HG03571 (cell line): ENCODE results near the gene CEP57.
A peak's percentile ranks its signal among the peaks of the same experiment; 100 is the strongest.

Source experiments
- ATAC-seq: cut with Tn5 transposase; IDR thresholded peaks from one replicate; pipeline ENCODE4 v1.9.1; 2021; ENCODE audit not compliant: unreplicated experiment

The CEP57 gene

DNA sequence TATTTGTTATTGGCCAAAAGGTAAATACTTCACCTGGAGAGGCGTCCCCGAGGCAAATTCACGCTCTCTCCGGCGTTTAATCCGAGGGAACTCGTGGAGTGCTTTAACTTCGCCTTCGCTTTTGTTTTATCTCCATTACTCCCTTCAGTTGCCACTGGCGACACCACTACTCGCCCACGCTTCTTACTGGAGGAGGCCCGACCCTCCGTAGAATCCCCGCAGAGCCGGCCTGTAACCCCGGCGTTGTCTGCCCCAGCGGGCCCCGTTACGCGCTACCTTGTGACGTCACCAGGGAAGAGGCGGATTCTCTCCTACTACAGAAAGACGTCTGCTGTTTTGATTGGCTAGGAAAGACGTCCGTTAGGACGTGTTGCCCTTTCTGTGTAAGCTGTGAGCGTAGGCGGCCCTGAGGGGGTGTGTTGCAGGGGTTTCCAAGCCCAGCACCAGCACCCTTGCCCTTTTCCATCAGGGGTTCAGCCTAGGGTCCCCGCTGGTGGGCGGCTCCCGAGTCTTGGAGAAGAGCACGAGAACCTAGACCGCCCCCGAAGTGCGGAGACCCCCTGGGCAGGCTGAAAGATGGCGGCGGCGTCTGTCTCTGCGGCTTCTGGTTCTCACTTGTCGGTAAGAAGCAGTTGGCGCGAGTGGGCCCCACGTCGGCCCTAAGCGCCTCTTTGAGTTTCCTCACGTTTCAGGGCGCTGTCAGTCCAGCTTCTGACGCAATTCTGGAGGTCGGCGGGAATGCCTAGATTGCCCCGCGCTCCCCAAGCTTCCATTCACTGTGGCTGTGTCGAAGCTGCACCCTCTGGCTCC, at the start of gene CEP57:
Gene CEP57, plus strand, starts transcription at position 376 of the 810 bp plus-strand sequence. Its CDS starts 201 bp downstream, at position 577.
- peak; percentile 61 for ATAC-seq

DNA sequence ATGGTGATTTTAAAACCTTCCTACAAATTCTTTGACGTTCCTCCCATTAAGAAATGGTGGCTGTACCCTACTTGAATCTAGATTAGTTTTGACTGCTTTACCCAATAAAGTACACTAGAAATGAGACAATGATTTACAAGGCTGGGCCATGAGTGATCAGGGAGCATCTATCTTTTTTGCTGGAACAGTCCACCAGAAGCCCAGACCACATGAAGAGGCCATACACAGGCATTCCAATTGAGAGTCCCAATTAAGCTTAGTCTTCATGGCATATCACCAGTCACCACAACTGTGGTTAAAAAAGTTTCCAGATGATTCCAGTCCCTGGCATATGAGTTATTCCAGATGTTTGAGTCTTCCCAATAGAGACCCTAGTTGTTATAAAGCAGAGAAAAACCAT, 40.2 kb upstream of the CEP57 start:
- no peak for ATAC-seq

DNA sequence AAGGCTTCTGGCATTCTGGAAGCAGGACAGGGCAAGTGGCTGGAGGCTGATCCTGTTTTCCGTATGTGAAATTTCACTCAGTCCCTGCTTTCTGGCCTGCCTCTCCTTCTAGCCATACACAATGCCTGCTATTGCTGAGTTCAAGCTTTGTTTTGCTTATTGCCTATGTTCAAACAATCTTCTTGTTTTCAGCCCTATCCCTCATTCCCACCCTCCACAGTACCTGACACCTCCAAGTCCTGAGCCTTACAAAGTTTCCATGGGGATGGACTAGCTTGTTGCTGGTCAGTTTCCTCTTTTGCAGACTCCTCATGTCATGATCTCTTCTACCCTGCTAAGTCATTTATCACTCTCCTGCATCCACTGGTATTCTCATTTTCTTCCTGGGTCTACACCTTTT, 38.8 kb upstream of the CEP57 start:
- ATAC-seq: no peak

DNA sequence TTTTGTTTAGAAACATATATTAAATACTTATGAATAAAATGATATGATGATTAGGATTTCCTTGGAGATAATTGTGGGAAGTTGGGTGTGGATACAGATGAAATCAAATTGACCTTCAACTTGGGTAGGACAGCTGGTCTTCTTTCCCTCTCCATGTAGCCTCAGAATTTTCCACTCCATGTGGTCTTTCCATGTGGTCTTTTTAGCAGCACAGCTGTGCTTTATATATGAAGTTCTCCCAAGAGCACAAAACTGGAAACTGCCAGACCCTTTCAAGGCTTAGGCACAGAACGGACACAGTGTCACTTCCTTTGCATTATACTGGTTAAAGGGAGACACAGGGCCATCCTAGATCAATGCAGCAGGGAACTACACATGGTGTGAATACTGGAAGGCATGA, 29.4 kb upstream of the CEP57 start:
- ATAC-seq: no peak

DNA sequence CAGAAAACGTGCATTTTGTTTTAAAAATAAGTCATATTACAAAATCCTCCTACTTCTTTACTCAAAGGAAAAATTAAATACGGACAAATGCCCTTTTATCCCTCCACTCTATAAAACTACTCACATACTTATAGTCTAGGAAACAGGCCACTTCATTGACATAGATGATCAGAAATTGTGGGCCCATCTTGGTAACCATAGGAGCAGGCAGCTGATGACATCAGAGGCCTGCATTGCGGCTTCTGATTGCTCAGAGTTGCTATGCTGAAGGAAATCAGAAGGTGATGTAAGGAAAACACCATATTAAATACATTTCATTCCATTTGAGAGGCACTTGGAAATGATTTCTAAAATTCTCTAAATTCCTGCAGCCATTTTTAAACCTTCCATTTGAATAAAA, 27.8 kb upstream of the CEP57 start:
- ATAC-seq: no peak

DNA sequence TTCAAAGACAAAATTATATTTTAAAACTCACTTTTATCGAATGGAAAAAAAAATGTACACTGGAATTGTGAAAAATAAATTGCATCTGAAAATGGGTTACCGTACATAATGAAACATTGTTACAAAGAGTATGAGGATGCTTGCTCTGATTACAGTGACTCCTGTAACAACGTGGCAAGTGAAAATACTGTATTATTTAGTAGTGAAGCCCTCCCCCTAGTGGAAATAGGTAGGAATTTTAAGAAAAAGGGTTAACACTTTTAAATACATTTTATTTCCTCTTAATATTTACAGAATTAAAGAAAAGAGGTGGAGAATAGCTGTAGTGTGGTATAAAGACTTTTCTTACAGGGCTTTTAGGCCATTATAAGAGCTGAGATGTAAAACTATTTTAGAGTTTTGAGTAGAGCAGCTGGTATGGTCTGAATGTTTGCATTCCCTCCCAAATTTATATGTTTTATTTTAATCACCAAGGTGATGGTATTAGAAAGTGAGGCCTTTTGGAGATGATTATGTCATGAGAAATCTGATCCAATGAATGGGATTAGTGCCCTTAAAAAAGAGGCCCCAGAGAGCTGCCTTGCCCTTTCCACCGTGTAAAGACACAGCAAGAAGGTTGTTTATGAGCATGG, 25.9 kb upstream of the CEP57 start:
- ATAC-seq: no peak

DNA sequence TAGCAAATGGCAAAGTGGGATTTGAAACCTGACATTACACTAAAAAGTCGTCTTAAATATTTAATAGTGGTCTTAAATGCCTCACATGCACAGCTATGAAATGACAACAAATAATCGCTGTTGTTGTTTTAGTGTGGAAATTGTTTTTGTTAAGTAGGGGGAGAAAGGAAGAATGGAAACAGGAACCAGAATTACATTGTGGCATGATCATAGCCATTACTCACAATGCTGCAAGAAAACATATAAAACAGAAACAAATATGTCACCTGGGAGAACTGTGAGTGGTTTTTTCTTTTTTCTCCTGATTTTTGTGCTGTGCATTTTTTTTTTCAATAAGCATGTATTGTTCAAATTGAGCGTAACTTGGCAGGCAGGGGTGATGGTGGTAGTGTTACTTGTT, 23.6 kb upstream of the CEP57 start:
- no peak for ATAC-seq

DNA sequence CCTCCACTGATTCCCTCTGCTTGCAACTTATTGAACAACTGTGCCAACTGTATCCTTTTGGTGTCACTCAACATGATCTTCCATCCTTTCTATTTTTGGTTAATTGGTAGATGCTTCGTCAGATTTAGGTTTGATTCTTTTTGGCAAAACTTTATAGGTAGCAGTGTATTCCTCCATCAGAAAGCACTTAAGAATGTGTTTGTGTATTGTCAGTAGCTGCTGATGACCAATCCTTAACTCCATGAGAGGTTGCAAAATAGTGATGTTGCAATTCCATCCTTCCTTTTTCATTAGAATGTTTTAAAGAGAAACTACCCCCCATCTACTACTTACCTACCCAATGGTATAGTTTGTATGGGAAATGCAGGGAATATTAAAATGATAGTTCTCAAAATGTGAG, 22.8 kb upstream of the CEP57 start:
- ATAC-seq: no peak

DNA sequence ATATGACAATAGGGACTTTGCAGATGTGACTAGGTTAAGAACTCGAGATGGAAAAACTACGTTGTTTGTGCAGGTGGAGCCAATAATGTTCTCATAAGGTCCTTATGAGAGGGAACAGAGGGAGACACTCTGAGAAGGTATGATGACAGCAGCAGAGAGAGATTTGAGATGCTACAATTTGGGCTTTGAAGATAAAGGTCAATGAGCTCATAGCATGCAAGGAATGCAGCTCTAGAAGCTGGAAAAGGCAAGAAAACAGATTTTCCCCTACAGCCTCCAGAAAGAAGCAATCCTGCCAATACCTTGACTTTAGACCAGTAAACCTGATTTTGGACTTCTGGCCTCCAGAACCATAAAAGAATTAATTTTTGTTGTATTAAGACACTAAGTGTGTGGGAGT, 21.8 kb upstream of the CEP57 start:
- ATAC-seq: no peak

DNA sequence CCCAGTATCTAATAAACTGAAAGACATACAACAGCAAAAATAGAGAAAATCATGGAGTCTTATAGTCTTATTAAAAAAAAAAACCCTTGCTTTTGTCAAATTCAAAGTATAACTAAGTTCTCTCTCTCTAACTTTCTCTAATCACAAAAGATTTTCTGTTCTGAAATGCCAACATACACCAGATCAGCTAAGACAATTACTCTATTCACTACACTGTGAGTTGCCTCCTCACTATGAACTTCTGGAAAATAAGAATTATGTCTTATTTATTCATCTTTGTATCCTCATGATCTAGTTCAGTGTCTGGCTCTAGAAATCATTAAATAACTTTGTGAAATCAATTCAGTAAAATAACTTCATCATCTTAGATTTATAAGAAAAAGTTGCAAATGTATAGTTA, 13.4 kb upstream of the CEP57 start:
- ATAC-seq: no peak

DNA sequence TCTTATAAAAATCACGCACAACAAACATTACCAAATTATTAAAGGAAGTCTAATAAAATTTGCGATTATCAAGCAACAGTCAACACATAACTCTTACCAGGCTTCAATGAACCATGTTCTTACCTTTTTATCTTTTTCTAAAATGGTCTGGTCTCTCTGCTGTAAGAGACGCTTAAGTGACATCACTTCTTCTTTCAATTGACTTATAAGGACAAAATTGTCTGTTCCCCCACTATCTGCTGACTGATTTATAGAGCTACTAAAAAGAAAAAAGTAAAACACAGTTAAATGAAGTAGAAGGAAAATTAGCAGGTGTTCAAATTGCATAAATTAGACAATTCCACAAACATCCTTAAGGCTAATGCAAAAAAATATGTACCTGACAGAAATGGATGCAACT, 11.6 kb upstream of the CEP57 start:
- ATAC-seq: no peak

DNA sequence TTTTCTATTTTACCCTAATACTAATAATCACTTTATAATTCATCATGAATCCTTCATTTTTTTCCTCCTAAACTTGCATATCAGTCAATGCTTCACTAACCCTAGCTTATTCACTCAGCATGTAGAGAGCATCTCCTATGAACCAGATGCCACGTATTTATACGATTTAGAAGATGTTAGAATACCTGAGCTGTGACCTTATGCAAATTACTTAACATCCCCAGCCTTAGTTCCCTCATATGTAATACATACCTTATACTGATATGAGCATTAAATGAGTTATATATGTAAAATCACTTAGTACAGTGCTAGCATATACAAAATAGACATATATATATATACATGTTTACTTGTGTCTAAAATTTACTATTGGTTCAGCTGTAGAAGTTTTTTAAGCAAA, 9.8 kb upstream of the CEP57 start:
- no peak for ATAC-seq

DNA sequence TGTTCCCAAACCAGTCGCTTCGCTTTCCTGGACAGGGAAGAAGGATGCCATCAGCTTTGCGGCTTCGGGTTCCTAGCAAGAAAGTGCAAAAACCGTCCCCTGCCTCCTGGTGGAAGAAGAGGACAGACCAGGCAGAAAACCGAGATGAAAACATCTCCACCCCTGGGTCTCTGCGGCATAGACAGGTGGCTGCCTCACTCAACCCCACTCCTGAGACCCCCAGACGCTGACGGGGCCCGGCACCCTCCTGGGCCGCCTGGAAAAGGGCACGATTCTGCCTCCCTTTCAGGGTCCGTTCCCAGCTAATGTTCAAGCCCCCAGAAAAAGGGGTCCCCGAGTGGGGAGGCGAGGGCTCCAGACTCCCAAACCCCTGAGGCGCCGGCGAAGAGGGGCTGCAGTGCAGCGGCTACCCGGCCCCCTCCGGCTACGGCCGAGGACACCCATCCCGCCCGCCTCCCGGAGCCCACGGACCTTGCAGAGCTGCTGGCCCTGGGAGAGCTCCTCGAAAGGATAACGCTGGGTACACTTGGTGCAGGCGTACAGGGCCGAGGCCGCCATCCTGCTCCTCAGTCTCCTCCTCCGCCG, 1.3 kb upstream of the CEP57 start:
- ATAC-seq: no peak

DNA sequence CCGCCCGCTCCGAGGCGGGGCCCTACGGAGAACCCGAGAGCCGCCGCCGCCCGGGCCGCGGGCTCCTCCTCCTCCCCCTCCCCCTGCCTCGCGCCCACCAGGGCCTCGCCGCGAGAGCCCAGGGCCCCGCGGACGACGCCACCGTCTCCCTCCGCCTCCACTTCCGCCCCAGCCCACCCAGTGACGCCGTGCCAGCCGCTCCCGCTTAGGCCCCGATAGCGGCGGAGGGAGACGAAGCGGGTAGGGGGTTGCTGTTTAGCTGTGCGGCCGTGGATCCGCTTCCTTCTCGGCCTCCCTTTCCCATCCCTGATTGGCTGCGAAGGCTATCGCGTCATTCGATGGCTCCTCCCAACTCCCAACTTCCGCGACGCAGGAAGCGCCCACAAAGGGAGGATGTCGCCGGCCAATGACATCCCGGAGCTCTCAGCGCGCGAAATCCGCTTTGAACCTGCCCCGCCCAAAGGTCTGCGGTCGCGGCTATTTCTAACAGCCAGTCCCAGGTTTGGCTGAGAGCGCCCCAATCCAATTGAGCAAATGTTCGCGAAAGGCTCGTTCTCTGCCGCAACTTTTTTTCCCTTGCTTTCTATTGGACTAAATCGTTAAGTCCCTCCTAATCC, 684 bp upstream of the CEP57 start, which contains the start of gene FAM76B:
Gene FAM76B, minus strand, starts transcription at position 277 of the 617 bp plus-strand sequence. CDS start 304 bp downstream, outside the sequence.
- ATAC-seq: peak; percentile 70

DNA sequence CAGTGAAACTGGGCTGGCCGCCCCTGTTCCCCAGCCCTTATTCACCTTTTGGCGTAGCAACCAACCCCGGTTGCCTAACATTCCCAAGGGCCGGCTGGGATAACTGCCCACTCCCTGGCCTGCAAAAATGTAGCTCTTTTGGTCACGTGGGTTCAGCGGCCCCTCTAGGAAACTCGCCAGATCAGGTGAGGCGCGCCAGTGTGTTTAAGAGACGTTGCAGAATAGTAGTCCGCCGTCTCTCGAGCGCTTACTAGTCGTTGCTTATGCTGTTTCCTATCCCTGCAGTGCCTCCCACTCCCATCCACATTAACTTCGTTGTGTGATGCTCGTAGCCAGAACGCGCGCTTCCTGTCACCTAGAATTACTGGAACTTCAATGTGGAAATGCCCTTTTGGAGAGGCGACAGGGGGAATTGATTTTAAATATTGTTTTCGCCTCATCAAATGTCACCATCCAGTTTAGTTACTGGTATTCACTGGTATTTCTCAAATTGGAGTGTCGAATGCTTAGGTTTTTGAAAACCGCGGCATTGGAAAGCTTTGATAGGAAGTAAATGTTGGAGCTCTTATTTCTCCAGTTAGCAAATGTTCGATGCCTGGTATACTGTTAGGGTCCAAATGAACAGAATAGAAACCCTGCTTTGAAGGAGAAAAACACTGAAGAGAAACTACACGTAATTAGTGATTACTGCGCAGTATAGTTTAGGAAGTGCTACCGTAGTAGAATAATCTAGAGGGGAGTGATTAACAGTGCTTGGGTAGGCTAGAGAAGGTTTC, 823 bp downstream of the CEP57 start:
- no peak for ATAC-seq

DNA sequence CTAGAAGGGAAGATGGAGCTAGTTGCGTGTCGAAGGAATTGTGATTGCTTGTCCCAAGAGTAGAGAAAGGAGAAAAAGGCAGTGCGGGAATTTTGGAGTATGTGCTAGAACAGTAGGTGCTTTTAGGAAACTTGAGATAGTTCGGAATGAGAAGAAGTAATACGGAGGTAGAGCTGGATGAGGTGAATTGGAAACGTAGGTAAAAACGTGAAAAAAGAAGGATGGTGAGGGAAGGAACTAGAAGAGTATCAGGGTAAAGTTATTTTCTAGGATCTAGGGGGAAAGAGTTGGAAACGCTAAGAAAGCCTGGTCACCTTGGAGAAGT, 1.4 kb downstream of the CEP57 start:
- no peak for ATAC-seq

DNA sequence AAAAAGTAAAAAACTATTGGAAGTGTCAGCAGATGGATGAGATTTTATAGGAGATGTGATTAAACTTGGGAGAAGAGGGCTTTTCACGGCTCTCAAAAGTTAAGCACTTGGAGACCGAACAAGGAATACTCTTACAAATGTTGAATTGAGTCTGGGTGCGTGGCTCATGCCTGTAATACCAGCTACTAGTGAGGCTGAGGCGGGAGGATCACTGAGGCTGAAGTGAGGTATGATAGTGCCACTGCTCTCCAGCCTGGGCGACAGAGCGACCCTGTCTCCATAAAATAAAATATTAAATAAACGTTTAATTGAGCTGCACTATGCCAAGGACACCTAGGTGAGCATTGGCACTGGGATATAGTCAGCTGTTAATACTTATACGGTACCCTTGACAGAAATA, 1.9 kb downstream of the CEP57 start:
- ATAC-seq: no peak

DNA sequence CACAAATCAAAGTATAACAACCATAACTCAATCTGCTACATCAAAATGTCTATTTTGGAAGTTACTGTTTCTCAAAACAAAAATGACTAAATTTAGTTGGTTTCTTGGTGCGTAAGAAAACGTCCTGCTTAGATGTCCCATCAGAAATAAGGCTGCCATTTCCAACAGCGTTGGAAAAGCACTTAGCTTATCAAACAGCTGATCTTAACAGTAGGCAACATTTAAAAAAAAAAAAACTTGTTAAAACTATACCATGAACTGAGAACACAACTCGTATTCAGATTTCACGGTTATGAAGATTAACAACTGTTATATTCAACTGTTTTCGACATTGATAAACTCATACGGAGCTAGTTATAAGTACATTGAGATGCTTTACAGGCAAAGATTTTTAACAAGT, 2.4 kb downstream of the CEP57 start:
- ATAC-seq: no peak

DNA sequence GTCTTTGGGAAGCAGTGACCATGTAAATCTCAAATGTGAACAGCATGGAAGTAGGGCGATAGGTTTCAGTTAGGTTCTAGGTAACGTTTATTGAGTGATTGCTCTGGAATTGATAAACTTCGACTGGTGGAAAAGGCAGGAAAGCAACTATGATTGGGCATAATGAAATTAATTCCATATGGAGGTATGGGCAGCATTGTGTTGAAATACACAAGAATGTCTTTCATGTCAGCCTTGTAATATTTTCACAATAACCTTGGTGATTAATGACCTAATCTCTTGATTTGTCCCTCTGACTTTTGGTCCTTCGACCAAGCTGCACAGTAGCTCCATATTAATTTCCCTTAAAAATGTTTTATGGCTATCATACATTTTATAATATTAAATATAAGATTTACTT, 2.8 kb downstream of the CEP57 start:
- ATAC-seq: no peak

DNA sequence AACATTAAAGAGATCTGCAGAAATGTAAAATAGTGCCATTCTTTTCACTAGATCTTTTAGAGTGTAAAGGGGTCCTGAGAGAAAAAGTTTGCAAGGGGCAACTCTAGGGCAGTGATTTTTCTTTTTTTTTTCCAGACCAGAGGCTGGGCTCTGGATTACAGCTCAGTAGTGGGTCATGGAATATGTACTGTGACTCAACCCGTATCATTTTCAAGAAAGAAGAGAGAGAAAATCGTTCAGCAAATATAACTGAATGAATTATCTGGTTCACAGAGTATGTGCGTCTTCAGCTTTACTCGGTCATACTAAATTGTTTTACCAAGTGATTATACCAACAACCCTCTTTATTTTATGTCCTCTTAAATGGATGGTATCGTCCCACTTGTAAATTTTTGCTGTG, 3.8 kb downstream of the CEP57 start:
- ATAC-seq: no peak

DNA sequence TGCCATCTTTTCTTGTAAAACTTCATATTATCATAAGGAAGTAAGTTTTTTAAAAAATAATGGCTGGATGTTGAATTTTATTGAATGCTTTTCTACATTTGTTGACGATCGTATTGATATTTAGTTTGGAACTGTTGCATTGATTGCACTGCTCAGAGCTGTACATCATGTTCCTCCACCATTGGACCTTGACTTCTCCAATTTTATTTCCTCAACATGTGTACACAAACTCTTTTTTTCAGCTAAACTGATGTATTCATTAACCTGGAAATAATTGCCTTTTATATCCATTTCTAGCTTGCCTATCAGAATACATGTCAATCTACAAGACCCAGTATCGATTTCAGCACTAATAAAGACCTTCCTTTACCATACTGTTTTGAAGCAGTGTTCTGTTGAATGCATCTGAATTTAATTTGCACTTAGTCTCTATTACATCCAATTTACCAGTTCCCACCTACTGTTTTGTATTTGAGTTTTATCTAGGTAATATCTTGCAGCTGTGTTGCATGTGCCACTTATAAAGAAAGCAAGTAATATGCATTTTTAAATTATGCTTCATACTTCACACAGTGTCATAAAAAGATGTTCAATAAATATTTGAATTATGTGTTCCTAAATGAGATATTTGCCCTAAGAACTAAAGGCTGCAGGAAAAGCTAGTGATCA, 5.5 kb downstream of the CEP57 start:
- no peak for ATAC-seq
